ENCODE results near the gene MTHFD2L. TPM values are rescaled to one million over a fixed set of nuclear protein-coding genes. Genes with fewer than 3 reads are reported as not detected.
A peak's percentile ranks its signal among the peaks of the same experiment; 100 is the strongest.

MTHFD2L gene
- total and polyA plus RNA-seq, 9 of the 15 experiments (the other 6 are each of a cell fraction or from before 2014, with no cell fraction given), result 10.0 to 39.0 (median 26.0) TPM

DNA sequence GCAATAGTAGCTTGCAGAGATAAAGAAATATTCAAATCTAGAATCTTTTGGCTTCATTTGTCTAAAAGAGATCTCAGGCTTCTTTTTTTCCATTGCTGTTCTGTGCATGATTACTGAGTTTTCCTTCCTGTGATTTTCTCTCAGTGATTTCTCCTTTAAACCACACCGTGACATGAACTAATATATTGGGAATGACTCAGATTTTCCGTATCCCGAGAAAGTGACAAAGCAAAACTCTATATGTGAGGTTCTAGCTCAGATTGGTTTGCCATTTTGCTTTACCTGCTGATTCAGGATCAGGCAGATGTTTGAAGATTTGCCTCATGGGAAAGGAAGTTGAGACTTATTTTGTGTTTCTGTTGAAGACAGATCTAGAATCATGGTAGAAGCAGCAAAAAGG lies 59.4 kb downstream of the MTHFD2L start:
- no peak overlapping the region for H3K4me3 ChIP-seq
- no peaks in the 10 kb centered on the region for H3K36me3 ChIP-seq (ENCODE audit: control insufficient read depth, insufficient read depth, low read length)
- no peak overlapping the region for H2AFZ ChIP-seq (ENCODE audit: low read depth, low read length)
- no peak overlapping the region for H3K4me2 ChIP-seq (ENCODE audit: insufficient read depth, low read length)
- no peak overlapping the region for H3K9ac ChIP-seq (ENCODE audit: insufficient read depth in 1 of 2, low read depth in 2 of 2, low read length in 2 of 2)
- H3K27me3 ChIP-seq (ENCODE audit: control insufficient read depth in 2 of 2, insufficient read depth in 2 of 2, low read length in 2 of 2), result no peaks in the 10 kb centered on the region
- in situ Hi-C loops (cut with MboI), result no loop called here
- ATAC-seq (no peak), DNase-seq (ENCODE audit: extremely low read depth in 1 of 4, low spot score in 3 of 4) (peak in 1 of 4 experiments; percentile 13), FAIRE-seq (no peak)
- WGBS (ENCODE audit: insufficient coverage, low coverage, missing lambda C conversion rate), result 8% methylated on average over 3 of the region's 3 CpGs
- H3K9me1 ChIP-seq (ENCODE audit: control insufficient read depth, insufficient read depth, low read length), result no peaks in the 10 kb centered on the region
- POLR2A ChIA-PET, result interaction anchor here (0.8 kb wide), 1 partner anchor 12 kb away, joined by 4 read pairs; no protein-coding TSS in a partner anchor
- no peaks in the 10 kb centered on the region for H3K9me3 ChIP-seq (replicated peaks; ENCODE audit: control insufficient read depth, insufficient read depth, low read depth, low read length)
- no peaks in the 10 kb centered on the region for H3K79me2 ChIP-seq (ENCODE audit: control insufficient read depth, insufficient read depth, low read length)
- intact Hi-C loops (cut with micrococcal nuclease), result no loop called here
- H3K27ac ChIP-seq (ENCODE audit: extremely low read depth, low read depth, low read length), result no peak overlapping the region
- no TSS peak for BruUV-seq (replicated peaks)
- CTCF ChIA-PET (ENCODE audit: low intra/inter-chr PET ratio), result no interaction called here
- H4K20me1 ChIP-seq (replicated peaks; ENCODE audit: control insufficient read depth, insufficient read depth, low read length), result no peaks in the 10 kb centered on the region
- peaks cover 4 to 6% of the 10 kb centered on the region in 2 experiments; a peak in 3 of 5 replicates for H3K4me1 ChIP-seq (replicated peaks in 1 of 2; ENCODE audit: control insufficient read depth in 2 of 2, insufficient read depth in 2 of 2, low read length in 2 of 2)
- TF ChIP-seq KLF13 (tag; IDR thresholded peaks at IDR 0.05; ENCODE audit: borderline replicate concordance, low read depth) (no peak), ZKSCAN8 (CRISPR knock-in tag; IDR thresholded peaks at IDR 0.05) (no peak), TAF9B (IDR thresholded peaks at IDR 0.05; ENCODE audit: partially characterized antibody) (no peak), ZNF263 (CRISPR knock-in tag; IDR thresholded peaks at IDR 0.05; ENCODE audit: borderline replicate concordance) (no peak), PURB (CRISPR knock-in tag; IDR thresholded peaks at IDR 0.05; ENCODE audit: low read depth) (no peak), ZNF77 (CRISPR knock-in tag; IDR thresholded peaks at IDR 0.05) (no peak), NCOA1 (IDR thresholded peaks at IDR 0.05; ENCODE audit: low read depth) (no peak), PTTG1 (tag; IDR thresholded peaks at IDR 0.05; ENCODE audit: low read depth) (no peak), XRCC4 (IDR thresholded peaks at IDR 0.05; ENCODE audit: extremely low read depth, insufficient read depth, insufficient read length) (no peak), ZNF583 (CRISPR knock-in tag; IDR thresholded peaks at IDR 0.05) (no peak), ETV5 (CRISPR knock-in tag; IDR thresholded peaks at IDR 0.05; ENCODE audit: low read depth) (no peak), E2F3 (CRISPR knock-in tag; IDR thresholded peaks at IDR 0.05) (no peak), ARNT (IDR thresholded peaks at IDR 0.05) (no peak), MIER1 (IDR thresholded peaks at IDR 0.05; ENCODE audit: low read depth) (no peak), XRCC5 (IDR thresholded peaks at IDR 0.05; ENCODE audit: low read depth, low read length) (no peak)
- TF ChIP-seq, protein P1, sequence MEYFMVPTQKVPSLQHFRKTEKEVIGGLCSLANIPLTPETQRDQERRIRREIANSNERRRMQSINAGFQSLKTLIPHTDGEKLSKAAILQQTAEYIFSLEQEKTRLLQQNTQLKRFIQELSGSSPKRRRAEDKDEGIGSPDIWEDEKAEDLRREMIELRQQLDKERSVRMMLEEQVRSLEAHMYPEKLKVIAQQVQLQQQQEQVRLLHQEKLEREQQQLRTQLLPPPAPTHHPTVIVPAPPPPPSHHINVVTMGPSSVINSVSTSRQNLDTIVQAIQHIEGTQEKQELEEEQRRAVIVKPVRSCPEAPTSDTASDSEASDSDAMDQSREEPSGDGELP (CRISPR knock-in tag; IDR thresholded peaks at IDR 0.05; ENCODE audit: borderline replicate concordance), result no peak
- TF ChIP-seq, protein P2, sequence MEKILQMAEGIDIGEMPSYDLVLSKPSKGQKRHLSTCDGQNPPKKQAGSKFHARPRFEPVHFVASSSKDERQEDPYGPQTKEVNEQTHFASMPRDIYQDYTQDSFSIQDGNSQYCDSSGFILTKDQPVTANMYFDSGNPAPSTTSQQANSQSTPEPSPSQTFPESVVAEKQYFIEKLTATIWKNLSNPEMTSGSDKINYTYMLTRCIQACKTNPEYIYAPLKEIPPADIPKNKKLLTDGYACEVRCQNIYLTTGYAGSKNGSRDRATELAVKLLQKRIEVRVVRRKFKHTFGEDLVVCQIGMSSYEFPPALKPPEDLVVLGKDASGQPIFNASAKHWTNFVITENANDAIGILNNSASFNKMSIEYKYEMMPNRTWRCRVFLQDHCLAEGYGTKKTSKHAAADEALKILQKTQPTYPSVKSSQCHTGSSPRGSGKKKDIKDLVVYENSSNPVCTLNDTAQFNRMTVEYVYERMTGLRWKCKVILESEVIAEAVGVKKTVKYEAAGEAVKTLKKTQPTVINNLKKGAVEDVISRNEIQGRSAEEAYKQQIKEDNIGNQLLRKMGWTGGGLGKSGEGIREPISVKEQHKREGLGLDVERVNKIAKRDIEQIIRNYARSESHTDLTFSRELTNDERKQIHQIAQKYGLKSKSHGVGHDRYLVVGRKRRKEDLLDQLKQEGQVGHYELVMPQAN (IDR thresholded peaks at IDR 0.05; ENCODE audit: borderline replicate concordance), result no peak
- TF ChIP-seq, protein P3, sequence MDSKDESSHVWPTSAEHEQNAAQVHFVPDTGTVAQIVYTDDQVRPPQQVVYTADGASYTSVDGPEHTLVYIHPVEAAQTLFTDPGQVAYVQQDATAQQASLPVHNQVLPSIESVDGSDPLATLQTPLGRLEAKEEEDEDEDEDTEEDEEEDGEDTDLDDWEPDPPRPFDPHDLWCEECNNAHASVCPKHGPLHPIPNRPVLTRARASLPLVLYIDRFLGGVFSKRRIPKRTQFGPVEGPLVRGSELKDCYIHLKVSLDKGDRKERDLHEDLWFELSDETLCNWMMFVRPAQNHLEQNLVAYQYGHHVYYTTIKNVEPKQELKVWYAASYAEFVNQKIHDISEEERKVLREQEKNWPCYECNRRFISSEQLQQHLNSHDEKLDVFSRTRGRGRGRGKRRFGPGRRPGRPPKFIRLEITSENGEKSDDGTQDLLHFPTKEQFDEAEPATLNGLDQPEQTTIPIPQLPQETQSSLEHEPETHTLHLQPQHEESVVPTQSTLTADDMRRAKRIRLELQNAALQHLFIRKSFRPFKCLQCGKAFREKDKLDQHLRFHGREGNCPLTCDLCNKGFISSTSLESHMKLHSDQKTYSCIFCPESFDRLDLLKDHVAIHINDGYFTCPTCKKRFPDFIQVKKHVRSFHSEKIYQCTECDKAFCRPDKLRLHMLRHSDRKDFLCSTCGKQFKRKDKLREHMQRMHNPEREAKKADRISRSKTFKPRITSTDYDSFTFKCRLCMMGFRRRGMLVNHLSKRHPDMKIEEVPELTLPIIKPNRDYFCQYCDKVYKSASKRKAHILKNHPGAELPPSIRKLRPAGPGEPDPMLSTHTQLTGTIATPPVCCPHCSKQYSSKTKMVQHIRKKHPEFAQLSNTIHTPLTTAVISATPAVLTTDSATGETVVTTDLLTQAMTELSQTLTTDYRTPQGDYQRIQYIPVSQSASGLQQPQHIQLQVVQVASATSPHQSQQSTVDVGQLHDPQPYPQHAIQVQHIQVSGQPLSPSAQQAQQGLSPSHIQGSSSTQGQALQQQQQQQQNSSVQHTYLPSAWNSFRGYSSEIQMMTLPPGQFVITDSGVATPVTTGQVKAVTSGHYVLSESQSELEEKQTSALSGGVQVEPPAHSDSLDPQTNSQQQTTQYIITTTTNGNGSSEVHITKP (IDR thresholded peaks at IDR 0.05; ENCODE audit: partially characterized antibody), result no peak

Measured in K562 (cell line).